Ovary (tissue), 9 donors: ENCODE data around the gene EHBP1. TPM values are rescaled to one million over a fixed set of nuclear protein-coding genes. Genes with fewer than 3 reads are reported as not detected.
A peak's percentile ranks its signal among the peaks of the same experiment; 100 is the strongest.
"Not testable (repeated sequence)": the region's sequence is repeated elsewhere in the genome, so short reads cannot be mapped to it uniquely, and the experiment has no call there.

Experiments
- DNase-seq, 5 donors: peaks; one replicate each; pipeline ENCODE4 v3.0.0-alpha.2; 2019 to 2020
- H3K27ac ChIP-seq, 2 donors: fragments of 200-600 bp; one replicate each; pipeline versions ENCODE4 v1.5.1 to v1.8.0; 2019 to 2022
- H3K27me3 ChIP-seq: fragments of 200-600 bp; one replicate; pipeline ENCODE4 v1.8.0; 2022
- H3K36me3 ChIP-seq: fragments of 200-600 bp; sonication (generic); one replicate; pipeline ENCODE4 v1.5.1; 2019
- H3K4me1 ChIP-seq: one replicate; pipeline ENCODE4 v1.8.1; 2013; ENCODE audit warnings: mild to moderate bottlenecking, moderate library complexity; ENCODE audit not compliant: insufficient read depth
- H3K4me3 ChIP-seq: fragments of 200-600 bp; sonication (generic); one replicate; pipeline ENCODE4 v1.5.1; 2017
- H3K9me3 ChIP-seq, 2 donors: fragments of 200-600 bp in 1 of 2; sonication (generic) in 1 of 2; one replicate each; pipeline versions ENCODE4 v1.5.1 to v1.8.1; 2013 to 2019; ENCODE audit warnings: mild to moderate bottlenecking in 1 of 2, moderate library complexity in 1 of 2
- CTCF ChIP-seq, 3 donors: fragments of 450-650 bp in 2 of 3; fragments of 200-600 bp in 1 of 3; IDR thresholded peaks; one replicate each; pipeline versions ENCODE4 v1.5.1 to v1.8.0; 2016 to 2022; ENCODE audit warnings: antibody characterized with exemption in 3 of 3, mild to moderate bottlenecking in 1 of 3
- EP300 ChIP-seq: sonication (generic); formaldehyde crosslinking; IDR thresholded peaks from one replicate; pipeline ENCODE4 v1.6.1; 2017; ENCODE audit warnings: antibody characterized with exemption
- POLR2A ChIP-seq: fragments of 450-650 bp; IDR thresholded peaks from one replicate; pipeline ENCODE4 v1.6.1; 2017; ENCODE audit warnings: antibody characterized with exemption, mild to moderate bottlenecking, moderate library complexity
- WGBS, 3 donors: extraction: QIAGEN DNeasy Blood & Tissue Kit in 1 of 3; methylation state at CpG; one replicate each; pipeline versions ENCODE4 v1.1.5 to v1.1.7; 2013 to 2017; 5-methylcytosine and 5-hydroxymethylcytosine counted together
- intact Hi-C, 4 donors: fragments of 100-400 bp; cut with DNase I; formaldehyde crosslinking; loops; one replicate each; pipeline versions ENCODE4 v1.11.0 to v1.15.1; 2022 to 2023
- polyA plus RNA-seq, 2 donors: library from polyadenylated mRNA; stranded (reverse); fragments of 200-250 nt in 1 of 2; fragments of 350-450 nt in 1 of 2; fragmentation: Illumina TruSeq in 1 of 2; extraction: RNeasy Lipid Tissue Mini Kit (QIAGEN cat#74804) in 1 of 2; gene quantifications; one replicate each; pipeline ENCODE4 v1.2.3, GENCODE V29; 2013 to 2014
- total RNA-seq, 7 donors: library from RNA; depleted of rRNA in 2 of 7; stranded (reverse); fragments of >200 nt in 2 of 7; fragmentation: NEBNext Ultra II Directional in 3 of 7; extraction: Animal tissue kit (Norgen Biotek cat#: 25700) in 3 of 7; gene quantifications; one replicate each; pipeline versions ENCODE4 v1.1.0 to v1.2.4, GENCODE V29; 2016 to 2023
- donor health status: DM: no; HTN: no; CAD: no; lungs with moderate emphysema.
- donor health status: DM: no; HTN: no; CAD: no.
- donor health status: Bipolar disorder and iron deficiency.
- donor health status: DM: yes; HTN: yes; CAD: no.
- donor health status: DM: no; HTN: no; CAD: no.
- donor health status: DM: yes; HTN: yes; CAD: no.

Gene EHBP1
- total and polyA plus RNA-seq, 9 donors: 56.3 to 185 (median 117) TPM

- WGBS, 3 donors: 1% methylated on average over 49 to 57 of the region's 57 CpGs
- Histone ChIP-seq H3K4me1 (peaks cover 6% of the 10 kb centered on the region), H3K27ac (peak overlapping the region; percentile 93 to 97), H3K4me3 (peak overlapping the region; percentile 98), H3K27me3 (no peaks in the 10 kb centered on the region), H3K36me3 (no peaks in the 10 kb centered on the region), H3K9me3 (no peaks in the 10 kb centered on the region)
- no peak for TF ChIP-seq EP300
- peak in 2 of 3 donors; percentile 27 to 28 for TF ChIP-seq CTCF (IDR thresholded peaks at IDR 0.05)
- peak in 4 of 5 donors; percentile 20 to 76 (median 72) for DNase-seq
- intact Hi-C loops: loop anchor here in 2 of 4 donors (5.0 to 10.0 kb wide), 2 partner anchors 201 to 239 kb away; partner anchors contain the start of gene TMEM17 (in 1 of the 2)
These were observed 577 bp downstream of the EHBP1 start for GRCh38 chr2:62705859-62706720.

GRCh38 chr2:62706721-62707521, 1.4 kb downstream of the EHBP1 start:
- no peaks in the 10 kb centered on the region for H3K27me3 ChIP-seq
- H3K4me3 ChIP-seq: peak overlapping the region; percentile 98
- DNase-seq: no peak
- intact Hi-C loops: loop anchor here in 2 of 4 donors (5.0 to 10.0 kb wide), 2 partner anchors 202 to 240 kb away; partner anchors contain the start of gene TMEM17 (in 1 of the 2)
- H3K27ac ChIP-seq: peak overlapping the region in 1 of 2 donors; percentile 93
- TF ChIP-seq POLR2A (no peak), CTCF (IDR thresholded peaks at IDR 0.05) (no peak), EP300 (no peak)
- H3K4me1 ChIP-seq: peaks cover 9% of the 10 kb centered on the region
- no peaks in the 10 kb centered on the region for H3K36me3 ChIP-seq
- H3K9me3 ChIP-seq: no peaks in the 10 kb centered on the region
- 27 to 43% (median 28%) methylated on average over 7 of the region's 7 CpGs for WGBS, 3 donors

- no peak overlapping the region for H3K27ac ChIP-seq
- H3K9me3 ChIP-seq: no peaks in the 10 kb centered on the region
- no peak for DNase-seq
- WGBS, 3 donors: 63 to 74% (median 66%) methylated on average over 1 of the region's 1 CpG
- peaks cover 14% of the 10 kb centered on the region for H3K4me1 ChIP-seq
- no peak for TF ChIP-seq POLR2A
- no peak for TF ChIP-seq EP300
- TF ChIP-seq CTCF (IDR thresholded peaks at IDR 0.05): no peak
- H3K4me3 ChIP-seq: peak overlapping the region; percentile 98
- H3K36me3 ChIP-seq: no peaks in the 10 kb centered on the region
- intact Hi-C loops: loop anchor here in 2 of 4 donors (5.0 to 10.0 kb wide), 2 partner anchors 204 to 241 kb away; partner anchors contain the start of gene TMEM17 (in 1 of the 2)
- H3K27me3 ChIP-seq: no peaks in the 10 kb centered on the region
These were observed 3.2 kb downstream of the EHBP1 start for GRCh38 chr2:62708751-62709150.

GRCh38 chr2:62711832-62712494, 6.5 kb downstream of the EHBP1 start:
- WGBS, 3 donors: 90 to 94% (median 91%) methylated on average over 1 of the region's 1 CpG
- TF ChIP-seq EP300 (no peak), CTCF (IDR thresholded peaks at IDR 0.05) (no peak), POLR2A (no peak)
- H3K4me3 ChIP-seq: no peak overlapping the region
- no peaks in the 10 kb centered on the region for H3K27me3 ChIP-seq
- H3K9me3 ChIP-seq: no peaks in the 10 kb centered on the region
- intact Hi-C loops: loop anchor here in 1 of 4 donors (10.0 kb wide), 1 partner anchor 53 kb away; no protein-coding TSS in a partner anchor
- H3K27ac ChIP-seq: no peak overlapping the region
- no peaks in the 10 kb centered on the region for H3K36me3 ChIP-seq
- peaks cover 13% of the 10 kb centered on the region for H3K4me1 ChIP-seq
- DNase-seq: no peak

- intact Hi-C loops: loop anchor here in 1 of 4 donors (10.0 kb wide), 1 partner anchor 52 kb away; no protein-coding TSS in a partner anchor
- not testable (repeated sequence) for H3K36me3 ChIP-seq, H3K9me3 ChIP-seq, H3K27ac ChIP-seq, H3K27me3 ChIP-seq, DNase-seq, H3K4me3 ChIP-seq
- 96 to 100% (median 100%) methylated on average over 3 of the region's 3 CpGs for WGBS, 3 donors
- H3K4me1 ChIP-seq: peaks cover 13% of the 10 kb centered on the region
These were observed 7.7 kb downstream of the EHBP1 start for GRCh38 chr2:62713196-62713595.
